Measurements from ENCODE around the gene GLI3.

GRCh38 chr7:42174391-42174912 is 62.6 kb downstream of the GLI3 start:
- TF ChIP-seq CTCF (IDR thresholded peaks at IDR 0.05; ENCODE audit: borderline replicate concordance, extremely low read depth, low read length, poor library complexity, severe bottlenecking) (no peak), EZH2 (IDR thresholded peaks at IDR 0.05; ENCODE audit: borderline replicate concordance, low read depth, low read length, severe bottlenecking) (no peak)

All from DND-41 (cell line).